ENCODE results near the gene GALNT6.

Gene GALNT6

DNA sequence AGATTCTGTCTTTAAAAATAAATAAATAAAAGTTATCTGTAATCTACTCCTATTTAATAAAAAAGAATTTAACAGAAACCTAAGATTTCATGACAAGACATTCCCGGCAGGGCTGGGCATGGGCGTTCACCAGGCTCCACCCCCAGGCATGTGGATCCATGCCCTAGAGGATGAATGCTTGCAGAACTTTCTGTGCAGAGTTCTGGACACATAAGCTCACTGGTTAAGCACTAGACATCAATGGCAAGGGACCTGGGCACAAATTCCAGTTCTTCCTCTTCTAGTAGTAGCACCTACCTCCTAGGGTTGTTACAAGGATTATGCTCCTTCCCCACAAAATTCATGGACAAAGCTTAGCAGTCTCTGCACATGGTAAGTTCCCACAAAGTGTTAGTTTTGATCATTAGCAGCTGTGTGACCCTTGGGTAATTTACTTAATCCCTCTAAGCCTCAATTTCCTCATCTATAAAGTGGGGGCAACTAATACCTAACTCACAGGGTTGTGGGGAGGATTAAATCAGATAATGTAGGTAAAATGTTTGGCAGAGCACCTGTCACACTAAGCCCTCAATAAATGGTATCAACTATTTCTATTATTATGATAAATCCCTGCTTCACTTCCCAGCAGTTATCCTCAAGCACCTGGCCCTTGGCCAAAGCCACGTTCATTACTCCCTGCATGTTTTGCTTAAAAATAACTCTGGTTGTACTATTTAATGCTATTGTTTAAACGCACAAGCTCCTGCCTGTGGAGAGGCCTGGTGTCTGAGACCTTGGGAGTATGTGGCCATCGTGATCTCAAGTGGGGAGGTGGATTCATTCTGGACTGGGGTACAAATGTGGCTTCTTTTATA is 9.8 kb downstream of the GALNT6 start:
- no peak for DNase-seq (ENCODE audit: low read depth in 2 of 2)

GRCh38 chr12:51379571-51379970 is 11.6 kb downstream of the GALNT6 start:
- DNase-seq (ENCODE audit: low read depth in 2 of 2), result no peak

GRCh38 chr12:51378749-51379148 is 12.5 kb downstream of the GALNT6 start:
- DNase-seq (ENCODE audit: low read depth in 2 of 2), result no peak

GRCh38 chr12:51377099-51377984 is 13.9 kb downstream of the GALNT6 start:
- DNase-seq (ENCODE audit: low read depth in 2 of 2), result no peak

- DNase-seq (ENCODE audit: low read depth in 2 of 2), result no peak
These were observed 16.4 kb downstream of the GALNT6 start for GRCh38 chr12:51374856-51375255.

DNA sequence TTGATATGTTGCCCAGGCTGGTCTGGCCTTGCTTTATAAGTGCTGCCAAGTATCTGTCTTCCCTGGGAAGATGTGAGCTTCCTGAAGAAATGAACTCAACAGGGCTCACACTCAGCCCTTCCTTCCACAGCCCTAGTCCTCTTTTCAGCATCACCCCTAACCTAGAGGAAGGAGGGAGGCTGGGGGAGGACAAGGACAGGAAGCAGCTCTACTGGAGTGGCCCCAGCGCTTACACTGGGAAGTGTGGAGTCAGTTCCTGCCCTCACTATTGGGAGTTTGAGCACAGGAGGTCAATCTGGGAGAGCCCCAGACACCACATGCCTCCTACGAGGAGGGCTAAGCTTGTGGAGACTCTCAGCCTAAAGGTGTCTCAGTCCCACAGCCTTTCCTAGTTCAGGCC is 16.8 kb downstream of the GALNT6 start:
- DNase-seq (ENCODE audit: low read depth in 2 of 2), result no peak

GRCh38 chr12:51373187-51373586 is 18.0 kb downstream of the GALNT6 start:
- DNase-seq (ENCODE audit: low read depth in 2 of 2), result no peak

DNA sequence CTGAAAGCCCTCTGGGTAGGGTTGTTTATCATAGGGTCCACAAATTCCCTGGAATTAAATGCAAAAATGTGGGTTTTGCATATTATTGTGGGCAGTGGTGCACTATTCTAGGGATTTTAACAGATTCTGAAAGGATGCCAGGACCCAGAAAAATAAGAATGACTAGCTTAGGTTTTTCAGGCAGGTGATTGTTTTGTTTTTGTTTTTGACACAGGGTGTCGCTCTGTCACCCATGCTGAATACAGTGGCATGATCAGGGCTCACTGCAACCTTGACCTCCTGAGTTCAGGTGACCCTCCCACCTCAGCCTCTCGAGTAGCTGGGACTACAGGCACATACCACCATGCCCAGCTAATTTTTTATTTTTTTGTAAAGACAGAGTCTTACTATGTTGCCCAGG is 19.2 kb downstream of the GALNT6 start:
- no peak for DNase-seq (ENCODE audit: low read depth in 2 of 2)

DNA sequence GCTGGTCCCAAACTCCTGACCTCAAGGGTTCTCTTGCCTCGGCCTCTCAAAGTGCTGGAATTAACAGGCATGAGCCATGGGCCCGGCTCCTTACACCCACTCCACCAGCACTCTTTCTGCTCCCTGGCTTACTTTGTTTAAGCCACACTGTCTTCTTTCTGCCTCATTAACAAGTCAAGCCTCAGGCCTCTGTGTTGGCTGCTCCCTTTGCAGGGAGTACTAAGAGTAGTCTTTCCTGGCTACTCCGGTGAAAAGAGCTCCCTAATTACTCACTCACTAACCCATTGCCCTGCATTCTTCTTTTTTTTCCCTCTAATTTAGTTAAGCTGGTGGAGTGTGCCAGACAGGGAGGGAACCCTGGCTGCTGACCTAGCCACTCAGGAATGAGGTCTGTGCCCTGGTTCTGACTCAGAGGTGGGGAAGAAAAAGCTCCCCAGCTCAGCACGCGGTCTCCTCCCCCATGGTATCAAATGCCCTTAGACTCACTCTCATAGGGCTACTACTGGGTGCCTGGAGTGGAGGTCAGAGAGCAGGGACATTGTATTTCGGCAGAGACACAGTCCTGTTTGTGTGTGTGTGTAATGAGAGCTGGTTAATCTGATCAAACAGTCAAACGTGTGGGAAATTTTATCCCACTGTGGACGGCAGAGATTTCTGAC is 19.8 kb downstream of the GALNT6 start:
- DNase-seq (ENCODE audit: low read depth in 2 of 2), result no peak

- DNase-seq (ENCODE audit: low read depth in 2 of 2), result no peak
These were observed 20.5 kb downstream of the GALNT6 start for GRCh38 chr12:51370667-51371066.

DNA sequence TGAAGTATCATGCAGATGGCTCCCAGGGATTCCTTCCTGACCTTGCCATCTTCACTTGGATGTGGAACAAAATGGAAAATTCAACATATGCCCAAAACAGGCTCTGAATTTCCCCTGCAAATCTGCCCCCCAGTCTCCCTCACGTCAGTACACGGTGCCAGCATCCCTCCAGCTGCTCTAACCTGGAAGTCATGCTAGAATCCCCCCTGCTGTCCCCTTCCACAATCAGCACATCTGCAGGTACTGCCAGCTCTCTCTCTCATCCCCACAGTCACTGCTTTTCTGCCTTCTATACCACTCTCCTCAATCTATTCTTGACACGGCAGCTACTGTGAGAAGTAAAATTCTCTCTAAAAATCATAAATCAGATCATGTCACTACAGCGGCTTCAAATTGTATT is 21.6 kb downstream of the GALNT6 start:
- DNase-seq (ENCODE audit: low read depth in 2 of 2), result no peak

- peak; percentile 81 to 83 for DNase-seq (ENCODE audit: low read depth in 2 of 2)
These were observed 22.3 kb downstream of the GALNT6 start for GRCh38 chr12:51368640-51369517.

DNA sequence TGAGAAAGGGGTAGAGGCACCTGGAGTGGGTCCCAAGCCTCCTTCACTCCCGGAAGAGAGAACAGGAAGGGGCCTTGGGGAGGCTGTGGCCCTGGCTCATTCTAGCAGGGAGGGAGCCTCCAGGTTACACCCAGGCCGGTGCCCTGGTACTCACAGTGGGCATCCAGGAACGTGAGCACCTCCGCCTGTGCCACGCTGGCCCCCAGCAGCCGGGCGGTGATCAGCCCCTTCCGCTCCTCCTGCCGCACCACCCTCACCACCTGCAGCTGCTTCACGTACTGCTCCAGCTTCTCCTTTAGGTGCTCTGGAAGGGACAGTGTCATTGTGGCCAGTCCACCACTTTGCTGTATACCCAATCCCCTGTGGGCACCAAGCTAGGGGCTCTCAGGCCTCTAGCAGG is 25.9 kb downstream of the GALNT6 start:
- no peak for DNase-seq (ENCODE audit: low read depth in 2 of 2)

GRCh38 chr12:51364001-51364400 is 27.2 kb downstream of the GALNT6 start:
- DNase-seq (ENCODE audit: low read depth in 2 of 2), result no peak

DNA sequence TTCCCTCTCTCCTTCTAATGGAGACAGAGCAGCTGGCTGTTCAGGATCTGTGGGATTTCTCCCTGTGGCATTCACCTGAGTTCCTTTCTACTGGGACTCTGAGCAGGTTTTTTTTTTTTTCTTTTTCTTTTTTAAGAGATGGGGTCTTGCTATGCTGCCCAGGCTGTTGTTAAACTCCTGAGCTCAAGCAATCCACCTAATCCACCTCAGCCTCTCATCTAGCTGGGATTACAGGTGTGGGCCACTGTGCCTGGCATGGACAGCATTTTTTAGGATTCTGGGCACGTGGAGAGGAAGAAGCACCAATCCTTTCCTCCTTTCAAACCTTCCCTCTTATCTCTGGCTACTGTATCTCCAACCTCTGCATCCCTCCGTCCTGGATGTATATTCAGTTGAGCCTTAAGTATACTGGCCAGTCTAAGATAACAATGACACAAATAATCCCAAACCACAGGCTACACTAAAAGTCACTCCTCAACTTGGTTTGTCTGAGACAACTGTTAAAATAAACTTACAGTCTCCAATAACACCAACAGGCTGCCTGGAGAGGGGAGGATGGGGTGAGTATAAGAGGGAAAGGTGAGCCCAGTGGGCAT is 28.4 kb downstream of the GALNT6 start:
- no peak for DNase-seq (ENCODE audit: low read depth in 2 of 2)

DNA sequence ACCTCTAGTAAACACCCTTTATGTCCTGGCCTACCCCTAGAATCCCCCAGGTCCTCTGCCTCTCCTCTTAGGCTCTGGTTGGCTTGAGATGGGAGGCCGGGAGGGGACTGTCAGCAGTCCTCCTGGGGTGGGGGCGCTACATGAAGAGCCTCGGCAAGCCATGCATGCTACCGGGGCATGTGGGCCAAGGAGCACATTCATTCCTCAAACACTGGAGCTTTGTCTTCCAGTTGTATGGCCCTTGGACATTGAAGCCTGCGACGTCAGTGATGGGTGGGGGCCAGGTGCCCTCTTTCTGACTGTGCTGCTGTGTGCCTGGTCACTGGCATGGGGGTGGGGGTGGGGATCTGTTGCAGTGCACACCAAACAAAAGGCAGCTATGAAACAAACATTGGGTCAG is 28.9 kb downstream of the GALNT6 start:
- no peak for DNase-seq (ENCODE audit: low read depth in 2 of 2)

DNA sequence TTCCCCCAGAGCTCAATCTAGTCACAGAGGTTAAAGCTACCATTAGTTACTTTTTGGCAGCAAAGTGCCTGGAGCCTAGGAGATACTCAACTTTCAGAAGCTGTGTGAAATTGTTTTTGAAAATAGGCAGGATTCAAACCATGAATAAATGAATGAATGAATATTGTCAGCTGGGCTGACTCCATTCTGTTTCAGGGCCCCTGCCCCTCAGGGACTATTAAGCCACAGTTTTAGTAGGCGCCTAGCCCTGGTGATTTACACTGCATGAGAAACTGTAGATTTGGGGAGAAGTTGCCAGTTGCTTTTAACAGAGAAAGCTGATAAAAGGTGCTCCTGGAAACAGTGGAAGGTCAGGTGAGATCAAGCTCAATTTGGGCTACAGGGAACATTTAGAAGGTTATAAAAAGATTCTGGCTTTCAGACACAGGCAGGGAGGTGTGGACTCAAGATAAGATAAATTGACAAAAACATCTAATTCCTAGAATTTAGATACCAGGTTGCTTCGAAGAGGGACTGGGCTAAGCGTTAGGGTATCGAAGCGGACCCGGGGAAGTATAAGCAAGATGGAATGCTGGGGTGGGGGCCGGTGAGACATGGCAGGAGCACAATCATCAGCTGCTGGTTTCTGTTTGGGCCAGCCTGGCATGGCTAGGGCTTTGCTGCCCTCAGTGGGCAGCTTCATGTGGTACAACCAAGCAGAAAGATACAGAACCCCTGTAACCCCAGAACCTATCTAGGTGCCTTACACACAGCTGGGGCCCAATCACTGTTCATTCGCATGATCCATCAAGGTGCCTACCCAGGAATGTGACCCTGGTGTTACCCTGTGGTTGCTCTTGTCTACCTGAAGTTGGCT is 29.8 kb downstream of the GALNT6 start:
- DNase-seq (ENCODE audit: low read depth in 2 of 2), result no peak

GRCh38 chr12:51360315-51360714 is 30.9 kb downstream of the GALNT6 start:
- DNase-seq (ENCODE audit: low read depth in 2 of 2), result no peak

DNA sequence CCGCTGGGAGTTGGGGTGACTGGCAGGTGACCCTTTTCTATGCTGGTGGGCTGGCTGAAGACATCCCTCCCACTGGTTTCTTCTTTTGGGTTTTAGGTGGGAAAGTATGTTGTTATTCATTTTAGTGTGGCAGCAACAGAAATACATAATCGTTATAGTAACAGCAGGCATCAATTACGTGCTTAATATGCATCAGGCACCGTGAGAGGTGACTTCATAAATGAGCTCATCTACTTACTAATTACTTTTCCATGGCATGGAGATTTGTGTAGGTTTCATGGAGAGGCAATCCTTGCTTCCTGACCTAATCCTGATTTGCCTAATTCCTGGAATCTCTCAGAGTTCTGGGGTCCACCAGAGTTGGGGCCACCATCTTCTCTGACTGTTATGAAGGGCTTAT is 31.4 kb downstream of the GALNT6 start:
- DNase-seq (ENCODE audit: low read depth in 2 of 2), result no peak

- no peak for DNase-seq (ENCODE audit: low read depth in 2 of 2)
These were observed 32.7 kb downstream of the GALNT6 start for GRCh38 chr12:51358496-51358895.

All from stimulated activated CD8-positive, alpha-beta memory T cell treated with anti-CD3 and anti-CD28 coated beads, Interleukin-7, amount 100 ng/mL, for 4 hours (primary cell).